ENCODE data around the gene SELL.

DNA sequence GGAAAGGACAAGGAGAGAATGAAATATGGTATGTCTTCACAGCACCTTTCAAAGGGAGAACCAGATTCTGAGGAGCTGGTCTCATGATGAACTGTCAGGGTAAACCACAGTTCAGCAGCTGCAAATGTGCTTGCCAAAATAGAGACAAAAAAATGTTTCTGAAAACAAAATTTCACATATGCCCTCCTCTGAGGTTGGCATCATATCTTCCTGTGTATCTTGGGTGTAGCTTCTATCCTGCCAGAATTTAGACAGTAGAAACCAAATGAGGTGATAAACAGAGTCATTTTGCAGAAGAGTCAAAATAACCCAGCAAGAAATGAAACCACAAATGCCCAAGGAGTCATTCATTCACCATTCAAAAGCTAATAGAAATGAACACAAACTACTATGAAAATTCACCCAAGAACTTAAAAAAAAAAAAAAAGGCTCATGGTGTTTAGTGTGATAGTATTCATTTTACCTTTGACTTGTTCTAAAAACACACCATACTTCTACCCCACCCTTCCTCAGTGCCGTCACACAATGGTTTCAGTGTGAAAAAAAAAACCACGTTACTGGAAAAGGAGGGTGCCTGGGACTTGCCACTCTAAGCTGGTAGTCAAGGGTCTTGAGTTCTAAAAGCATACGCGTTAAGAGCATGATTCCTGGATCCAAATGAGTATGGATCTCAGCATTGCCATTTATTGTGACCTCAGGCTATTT, 18.5 kb downstream of the SELL start:
- TF ChIP-seq CTCF (IDR thresholded peaks at IDR 0.05), result no peak
- TF ChIP-seq POLR2A (IDR thresholded peaks at IDR 0.05), result no peak
- no peak for TF ChIP-seq EP300 (IDR thresholded peaks at IDR 0.05)

Data from ovary (tissue), 3 donors.